ENCODE results near the gene PPARD.
"Not testable (repeated sequence)": the region's sequence is repeated elsewhere in the genome, so short reads cannot be mapped to it uniquely, and the experiment has no call there.

PPARD gene

DNA sequence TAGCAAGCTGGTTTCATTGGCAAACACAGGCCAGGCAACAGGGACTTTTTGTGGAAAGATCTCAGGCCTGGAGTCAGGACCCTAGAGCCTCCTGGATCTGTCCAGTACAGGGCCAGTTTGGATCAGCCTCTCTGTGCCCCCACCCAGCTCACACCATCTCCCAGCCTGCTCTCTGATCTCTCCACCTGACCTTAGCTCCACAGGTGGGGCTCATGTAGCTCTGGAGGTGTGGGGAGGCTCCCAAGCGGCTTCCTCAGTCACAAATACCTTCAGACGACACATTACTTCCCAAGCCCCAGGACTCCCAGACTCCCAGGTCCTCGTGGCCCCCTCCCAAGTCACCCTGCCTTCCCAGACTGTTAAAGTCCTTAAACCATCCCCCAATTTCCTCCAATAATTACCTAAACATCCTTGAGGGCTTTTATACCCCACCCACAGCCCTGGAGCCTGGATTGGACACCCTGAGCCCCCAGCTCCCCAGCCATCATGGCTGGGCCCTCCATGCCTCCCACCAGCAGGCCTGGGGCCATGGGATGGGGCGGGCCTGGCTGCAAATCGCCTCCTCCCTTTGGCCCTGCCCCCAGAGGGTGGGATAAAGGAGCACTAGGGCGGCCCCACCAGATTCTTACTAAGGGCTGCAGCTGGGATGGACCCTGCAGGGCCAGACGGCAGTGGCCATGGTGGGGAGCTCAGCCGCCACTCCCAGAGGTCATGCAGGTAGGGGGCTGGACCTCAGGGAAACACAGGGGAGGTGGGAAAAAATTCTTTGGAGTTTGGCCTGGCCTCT lies 93.9 kb downstream of the PPARD start:
- Mint-ChIP-seq H3K9me3 (no peaks in the 10 kb centered on the region), H3K27ac (no peak overlapping the region), H3K4me1 (ENCODE audit: low read depth) (no peaks in the 10 kb centered on the region), H3K4me3 (no peak overlapping the region), H3K36me3 (ENCODE audit: low read depth) (no peaks in the 10 kb centered on the region), H3K27me3 (ENCODE audit: low read depth) (no peaks in the 10 kb centered on the region)

DNA sequence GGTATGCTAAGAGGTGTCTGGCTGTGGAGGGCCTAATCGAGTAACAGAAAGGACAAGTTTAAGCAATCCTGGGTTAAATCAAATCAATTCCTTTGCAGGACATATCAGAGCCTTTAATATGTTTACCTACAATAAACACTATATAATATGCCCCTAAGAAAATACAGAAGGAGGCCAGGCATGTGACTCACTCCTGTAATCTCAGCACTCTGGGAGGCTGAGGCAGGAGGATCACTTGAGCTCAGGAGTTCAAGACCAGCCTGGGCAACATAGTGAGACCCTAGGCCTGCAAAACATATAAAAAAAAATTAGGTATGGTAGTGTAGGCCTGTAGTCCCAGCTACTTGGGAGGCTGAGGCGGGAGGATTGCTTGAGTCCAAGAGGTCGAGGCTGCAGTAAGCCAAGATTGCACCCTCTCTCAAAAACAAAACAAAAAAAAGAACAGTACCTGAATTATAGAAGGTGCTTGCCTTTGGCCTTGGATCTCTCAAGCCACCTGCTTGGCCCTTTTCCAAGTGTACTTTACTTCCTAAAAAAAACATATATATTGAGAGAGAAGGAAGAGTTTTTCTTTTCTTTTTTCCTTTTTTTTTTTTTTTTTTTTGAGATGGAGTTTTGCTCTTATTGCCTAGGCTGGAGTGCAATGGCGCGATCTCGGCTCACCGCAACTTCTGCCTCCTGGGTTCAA lies 96.2 kb downstream of the PPARD start:
- H3K4me1 Mint-ChIP-seq (ENCODE audit: low read depth); H3K27me3 Mint-ChIP-seq (ENCODE audit: low read depth); H3K9me3 Mint-ChIP-seq; H3K4me3 Mint-ChIP-seq; H3K27ac Mint-ChIP-seq; H3K36me3 Mint-ChIP-seq (ENCODE audit: low read depth): not testable (repeated sequence)

- Mint-ChIP-seq H3K4me1 (ENCODE audit: low read depth) (no peaks in the 10 kb centered on the region), H3K27ac (no peak overlapping the region), H3K36me3 (ENCODE audit: low read depth) (no peaks in the 10 kb centered on the region), H3K4me3 (no peak overlapping the region), H3K27me3 (ENCODE audit: low read depth) (no peaks in the 10 kb centered on the region), H3K9me3 (no peaks in the 10 kb centered on the region)
Measured at GRCh38 chr6:35439308-35439707, 97.0 kb downstream of the PPARD start.

DNA sequence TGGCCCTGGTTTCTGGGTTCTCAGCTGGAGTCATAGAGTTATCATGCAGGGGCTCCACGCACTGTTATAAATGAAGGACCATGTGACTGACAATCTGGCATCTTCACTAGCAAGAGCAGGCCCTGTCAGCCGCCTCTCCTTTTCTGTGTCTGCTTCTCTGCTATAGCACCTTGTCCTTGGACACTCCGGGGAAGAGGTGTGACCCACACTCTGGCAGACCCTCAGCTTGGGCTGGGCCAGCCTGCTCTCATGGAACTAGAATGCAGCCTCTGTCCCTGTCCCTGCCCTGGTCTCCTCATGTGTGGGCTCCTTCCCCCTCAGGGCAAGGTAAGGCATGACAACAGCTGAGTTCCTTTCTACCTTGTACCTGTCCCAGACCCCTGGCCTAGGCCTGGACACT lies 98.8 kb downstream of the PPARD start:
- Mint-ChIP-seq H3K4me3 (no peak overlapping the region), H3K36me3 (ENCODE audit: low read depth) (no peaks in the 10 kb centered on the region), H3K27me3 (ENCODE audit: low read depth) (no peaks in the 10 kb centered on the region), H3K9me3 (no peaks in the 10 kb centered on the region), H3K4me1 (ENCODE audit: low read depth) (peaks cover 9% of the 10 kb centered on the region), H3K27ac (no peak overlapping the region)

GRCh38 chr6:35441642-35442041 lies 99.3 kb downstream of the PPARD start:
- H3K4me3 Mint-ChIP-seq = no peak overlapping the region

GRCh38 chr6:35442693-35443092 lies 100.3 kb downstream of the PPARD start:
- peaks cover 5% of the 10 kb centered on the region for H3K27me3 Mint-ChIP-seq (ENCODE audit: low read depth)
- H3K9me3 Mint-ChIP-seq = no peaks in the 10 kb centered on the region
- H3K4me3 Mint-ChIP-seq = no peak overlapping the region
- peaks cover 13% of the 10 kb centered on the region for H3K4me1 Mint-ChIP-seq (ENCODE audit: low read depth)
- no peaks in the 10 kb centered on the region for H3K36me3 Mint-ChIP-seq (ENCODE audit: low read depth)
- no peak overlapping the region for H3K27ac Mint-ChIP-seq

More at GRCh38 chr6:35441642-35442041, 99.3 kb downstream of the PPARD start:
- no peak overlapping the region for H3K27ac Mint-ChIP-seq
- H3K36me3 Mint-ChIP-seq (ENCODE audit: low read depth) = no peaks in the 10 kb centered on the region
- no peaks in the 10 kb centered on the region for H3K27me3 Mint-ChIP-seq (ENCODE audit: low read depth)
- peaks cover 11% of the 10 kb centered on the region for H3K4me1 Mint-ChIP-seq (ENCODE audit: low read depth)
- no peaks in the 10 kb centered on the region for H3K9me3 Mint-ChIP-seq

DNA sequence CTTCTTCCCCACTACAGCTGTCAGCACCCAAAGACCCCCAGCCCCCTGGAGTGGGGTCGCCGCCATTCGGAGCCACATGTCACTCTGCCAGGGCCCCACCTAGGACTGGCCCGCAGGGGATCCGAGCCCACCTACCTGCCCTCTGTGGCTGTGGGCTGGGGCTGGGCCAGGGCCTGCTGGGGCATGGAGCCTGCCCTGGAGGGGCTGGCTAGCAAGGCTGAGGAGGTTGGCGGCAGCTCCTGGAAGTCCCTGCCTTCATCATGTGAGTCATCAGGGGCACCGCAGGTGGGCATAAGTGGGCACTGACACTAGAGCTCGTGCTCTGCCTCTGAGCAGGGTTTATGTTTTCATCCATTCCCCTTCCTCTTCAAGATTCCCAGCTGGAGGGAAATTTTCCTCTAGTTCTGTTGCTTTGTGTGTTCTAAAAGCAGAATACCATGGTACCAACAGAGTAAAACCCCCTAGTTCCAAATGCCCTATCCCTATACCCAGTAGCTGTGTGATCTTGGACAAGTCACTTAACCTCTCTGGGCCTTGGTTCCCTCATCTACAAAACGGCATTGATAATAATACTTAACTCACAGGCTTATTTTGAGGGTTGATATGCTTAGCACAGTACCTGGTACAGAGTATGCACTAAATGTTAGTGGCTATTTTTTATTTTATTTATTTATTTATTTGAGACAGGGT lies 101.1 kb downstream of the PPARD start:
- peaks cover 5% of the 10 kb centered on the region for H3K27me3 Mint-ChIP-seq (ENCODE audit: low read depth)

DNA sequence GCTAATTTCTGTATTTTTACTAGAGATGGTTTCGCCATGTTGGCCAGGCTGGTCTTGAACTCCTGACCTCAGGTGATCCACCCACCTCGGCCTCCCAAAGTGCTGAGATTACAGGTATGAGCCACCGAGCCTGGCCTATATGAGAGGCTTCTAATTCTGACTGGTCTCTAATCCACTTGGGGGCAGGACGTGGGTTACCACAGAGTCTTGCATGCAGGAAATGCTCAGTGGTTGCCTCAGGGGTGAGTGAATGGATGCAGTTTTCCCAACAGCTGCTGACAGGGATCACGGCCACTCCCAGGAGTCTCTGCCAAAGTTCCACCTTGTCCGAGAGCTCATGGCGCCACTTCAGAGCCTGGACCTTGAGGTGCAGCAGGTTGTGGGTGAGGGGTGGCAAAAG lies 103.3 kb downstream of the PPARD start:
- Mint-ChIP-seq H3K9me3 (no peaks in the 10 kb centered on the region), H3K4me3 (no peak overlapping the region), H3K27ac (no peak overlapping the region), H3K27me3 (ENCODE audit: low read depth) (peaks cover 10% of the 10 kb centered on the region), H3K36me3 (ENCODE audit: low read depth) (no peaks in the 10 kb centered on the region), H3K4me1 (ENCODE audit: low read depth) (peaks cover 16% of the 10 kb centered on the region)

More for the DNA sequence above, 101.1 kb downstream of the PPARD start:
- Mint-ChIP-seq H3K4me1 (ENCODE audit: low read depth) (peaks cover 13% of the 10 kb centered on the region), H3K9me3 (no peaks in the 10 kb centered on the region), H3K36me3 (ENCODE audit: low read depth) (no peaks in the 10 kb centered on the region), H3K4me3 (no peak overlapping the region), H3K27ac (no peak overlapping the region)

DNA sequence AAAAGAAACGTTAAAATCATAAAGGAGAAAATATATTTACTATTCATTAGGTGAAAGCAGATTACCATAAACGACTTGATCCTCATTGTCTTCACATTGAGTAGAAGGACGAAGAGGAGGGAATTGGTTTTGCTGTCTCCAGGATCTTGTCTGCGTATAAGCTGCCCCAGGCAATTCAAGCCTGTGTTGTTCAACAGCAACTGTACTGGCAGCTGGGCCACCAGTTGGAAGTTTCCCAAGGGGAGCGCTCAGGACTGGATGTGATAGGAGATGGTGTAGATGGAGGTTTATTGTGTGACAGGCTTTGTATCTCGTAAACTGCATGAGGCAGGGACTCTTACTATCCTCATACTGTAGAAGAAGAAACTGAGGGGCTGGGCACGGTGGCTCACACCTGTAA lies 105.8 kb downstream of the PPARD start:
- no peaks in the 10 kb centered on the region for H3K36me3 Mint-ChIP-seq (ENCODE audit: low read depth)
- peaks cover 20% of the 10 kb centered on the region for H3K27me3 Mint-ChIP-seq (ENCODE audit: low read depth)
- H3K4me1 Mint-ChIP-seq (ENCODE audit: low read depth) = peaks cover 30% of the 10 kb centered on the region
- no peaks in the 10 kb centered on the region for H3K9me3 Mint-ChIP-seq
- H3K4me3 Mint-ChIP-seq = no peak overlapping the region
- peak overlapping the region; percentile 27 for H3K27ac Mint-ChIP-seq

DNA sequence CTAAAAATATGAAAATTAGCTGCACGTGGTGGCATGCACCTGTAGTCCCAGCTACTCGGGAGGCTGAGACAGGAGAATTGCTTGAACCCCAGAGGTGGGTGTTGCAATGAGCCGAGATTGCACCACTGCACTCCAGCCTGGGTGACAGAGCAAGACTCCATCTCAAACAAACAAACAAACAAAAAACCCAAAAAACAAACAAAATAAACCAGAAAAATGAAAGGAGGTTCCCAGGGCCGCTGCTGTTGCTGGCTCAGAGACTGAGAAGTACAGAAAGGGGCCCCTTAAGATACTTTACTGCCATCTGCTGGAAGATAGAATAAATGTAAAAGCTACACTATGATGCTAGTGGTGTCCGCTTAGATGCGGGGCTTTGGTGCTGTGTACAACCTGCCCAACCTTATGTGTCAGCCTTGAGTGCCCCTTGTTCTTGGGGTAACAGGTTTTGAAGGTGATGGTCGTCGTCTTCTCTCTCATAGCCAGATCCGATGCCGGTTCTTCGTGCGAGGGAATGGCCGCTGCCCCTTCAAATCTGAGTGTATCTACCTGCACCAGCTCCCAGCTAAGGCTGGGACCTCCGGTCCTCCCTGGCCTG lies 107.0 kb downstream of the PPARD start:
- Mint-ChIP-seq H3K9me3 (no peaks in the 10 kb centered on the region), H3K27ac (no peak overlapping the region), H3K27me3 (ENCODE audit: low read depth) (peaks cover 20% of the 10 kb centered on the region), H3K36me3 (ENCODE audit: low read depth) (peaks cover 2% of the 10 kb centered on the region), H3K4me3 (no peak overlapping the region), H3K4me1 (ENCODE audit: low read depth) (peaks cover 38% of the 10 kb centered on the region)

DNA sequence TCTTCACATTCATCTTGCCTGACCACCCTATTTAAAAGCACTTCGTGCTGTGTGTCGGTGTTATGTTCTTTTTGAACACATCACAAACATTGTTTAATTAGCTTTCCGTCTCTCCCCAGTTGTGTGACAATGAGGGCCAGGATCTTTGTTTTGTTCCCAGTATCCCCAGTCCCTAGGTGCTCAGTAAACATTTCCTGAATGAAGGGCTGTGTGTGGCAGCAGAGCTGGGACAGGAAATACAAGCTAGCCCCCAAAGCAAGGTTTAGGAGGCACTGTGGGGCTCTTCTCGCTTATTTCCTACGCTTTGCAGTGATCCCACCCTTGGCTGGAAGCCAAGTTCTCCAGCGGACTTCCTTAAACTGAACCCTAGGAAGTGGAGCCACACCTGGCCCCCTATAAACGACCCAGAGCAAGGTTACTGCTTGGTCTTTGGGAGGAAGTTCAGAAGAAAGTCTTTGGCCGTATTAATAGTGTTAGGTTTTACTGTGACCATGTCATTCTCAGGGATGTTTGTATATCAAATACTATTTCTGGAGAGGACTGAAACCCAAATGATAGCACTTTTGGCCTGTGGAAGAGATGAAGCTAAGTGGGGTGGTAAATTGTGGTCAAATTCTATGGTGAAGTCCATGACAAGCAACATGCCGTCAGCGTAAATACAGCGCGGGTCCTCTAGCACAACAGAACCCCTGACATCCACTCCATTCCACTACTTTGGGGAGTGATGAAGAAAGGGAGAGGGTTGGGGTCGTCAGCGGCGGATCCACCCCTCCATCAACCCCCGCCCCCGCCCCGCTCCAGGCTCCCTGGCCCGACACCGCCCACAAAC lies 109.2 kb downstream of the PPARD start:
- H3K27ac Mint-ChIP-seq = peak overlapping the region; percentile 12
- peaks cover 3% of the 10 kb centered on the region for H3K36me3 Mint-ChIP-seq (ENCODE audit: low read depth)
- peaks cover 20% of the 10 kb centered on the region for H3K27me3 Mint-ChIP-seq (ENCODE audit: low read depth)
- peak overlapping the region; percentile 85 for H3K4me3 Mint-ChIP-seq
- peaks cover 32% of the 10 kb centered on the region for H3K4me1 Mint-ChIP-seq (ENCODE audit: low read depth)
- no peaks in the 10 kb centered on the region for H3K9me3 Mint-ChIP-seq

GRCh38 chr6:35452183-35453090 lies 110.1 kb downstream of the PPARD start, which contains the start of gene FANCE:
TSS of gene FANCE (plus strand) at chr6:35452338. CDS start at chr6:35452546, 208 bp downstream.
- Mint-ChIP-seq H3K36me3 (ENCODE audit: low read depth) (peaks cover 3% of the 10 kb centered on the region), H3K27ac (peak within 1 kb of the TSS; percentile 41), H3K4me3 (peak within 1 kb of the TSS; percentile 85), H3K9me3 (no peaks in the 10 kb centered on the region), H3K27me3 (ENCODE audit: low read depth) (peaks cover 17% of the 10 kb centered on the region), H3K4me1 (ENCODE audit: low read depth) (peaks cover 29% of the 10 kb centered on the region)

DNA sequence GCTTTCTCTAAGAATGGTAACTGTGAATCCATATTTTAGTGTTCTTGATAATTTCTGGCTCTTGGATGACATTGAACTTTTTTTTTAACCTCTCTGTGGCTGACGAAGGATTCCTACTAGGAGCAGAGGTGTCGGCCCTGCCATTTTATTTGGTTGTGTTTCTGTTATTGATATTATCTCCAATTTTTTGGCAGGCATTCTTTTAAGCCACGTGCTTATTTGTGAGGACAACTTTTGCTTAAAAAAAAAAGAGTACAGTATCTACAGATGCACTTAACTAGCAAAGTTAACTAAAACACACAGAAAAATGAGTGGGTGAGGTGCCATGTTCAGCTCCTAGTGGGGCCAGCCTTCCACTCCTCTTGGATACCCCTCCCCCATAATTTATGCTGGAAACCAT lies 110.9 kb downstream of the PPARD start:
- Mint-ChIP-seq H3K9me3 (no peaks in the 10 kb centered on the region), H3K4me1 (ENCODE audit: low read depth) (peaks cover 34% of the 10 kb centered on the region), H3K27me3 (ENCODE audit: low read depth) (peaks cover 15% of the 10 kb centered on the region), H3K36me3 (ENCODE audit: low read depth) (peaks cover 9% of the 10 kb centered on the region), H3K27ac (no peak overlapping the region), H3K4me3 (peak overlapping the region; percentile 73)
